Activated T-cell treated with anti-CD3 and anti-CD28 coated beads, Interleukin-2, amount 50 U/mL, for 24 hours (primary cell): ENCODE measurements around the gene NCKAP5.

Experiments used
- DNase-seq: peaks from one replicate; pipeline ENCODE4 v3.0.0-alpha.2; 2020
- H3K27ac Mint-ChIP-seq: 2 replicates; pipeline ENCODE4 v1.8.0; 2020; ENCODE audit warnings: mild to moderate bottlenecking, mixed read lengths
- H3K27me3 Mint-ChIP-seq: 2 replicates; pipeline ENCODE4 v1.8.0; 2020; ENCODE audit warnings: mixed read lengths
- H3K36me3 Mint-ChIP-seq: 2 replicates; pipeline ENCODE4 v1.8.0; 2020; ENCODE audit warnings: low read depth, mixed read lengths
- H3K4me1 Mint-ChIP-seq: 2 replicates; pipeline ENCODE4 v1.8.0; 2020; ENCODE audit warnings: low read depth, mixed read lengths
- H3K4me3 Mint-ChIP-seq: 2 replicates; pipeline ENCODE4 v1.8.0; 2020; ENCODE audit warnings: mild to moderate bottlenecking, moderate library complexity, mixed read lengths
- H3K9me3 Mint-ChIP-seq: 2 replicates; pipeline ENCODE4 v1.8.0; 2020; ENCODE audit warnings: mixed read lengths

NCKAP5 gene

DNA sequence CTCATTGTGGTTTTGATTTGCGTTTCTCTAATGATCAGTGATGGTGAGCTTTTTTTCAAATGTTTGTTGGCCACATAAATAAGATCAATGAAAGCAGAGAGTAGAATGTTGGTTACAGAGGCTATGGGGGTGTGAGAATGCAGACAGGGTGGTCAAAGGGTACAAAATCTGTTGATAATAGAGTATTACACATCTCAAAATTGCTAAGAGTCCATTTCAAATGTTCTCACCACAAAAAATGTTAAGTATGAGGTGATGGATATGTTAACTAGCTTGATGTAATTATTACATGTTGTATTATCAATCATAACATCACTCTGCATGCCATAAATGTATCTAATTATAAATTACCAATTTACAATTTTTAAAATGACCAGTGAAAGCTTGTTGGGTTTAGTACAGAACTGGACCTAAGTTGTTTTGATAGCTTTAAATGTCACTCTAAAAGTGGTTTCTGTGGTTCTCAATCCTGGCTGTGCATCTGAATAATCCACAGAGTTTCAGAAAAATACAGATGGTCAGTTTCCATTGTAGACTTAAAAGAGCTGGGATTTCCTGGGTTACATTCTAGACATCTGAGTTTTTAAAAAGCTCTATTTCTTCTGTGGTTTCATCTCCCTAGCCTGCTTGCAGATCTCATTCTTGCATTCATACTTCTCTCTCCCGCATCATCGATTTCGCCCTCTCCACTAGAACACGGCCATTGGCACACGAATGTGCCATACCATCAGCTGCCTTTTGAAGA, 612.2 kb downstream of the NCKAP5 start:
- H3K9me3 Mint-ChIP-seq, result no peaks in the 10 kb centered on the region
- no peaks in the 10 kb centered on the region for H3K36me3 Mint-ChIP-seq
- no peaks in the 10 kb centered on the region for H3K27me3 Mint-ChIP-seq
- H3K4me3 Mint-ChIP-seq, result no peak overlapping the region
- no peak for DNase-seq
- H3K27ac Mint-ChIP-seq, result no peak overlapping the region
- no peaks in the 10 kb centered on the region for H3K4me1 Mint-ChIP-seq

DNA sequence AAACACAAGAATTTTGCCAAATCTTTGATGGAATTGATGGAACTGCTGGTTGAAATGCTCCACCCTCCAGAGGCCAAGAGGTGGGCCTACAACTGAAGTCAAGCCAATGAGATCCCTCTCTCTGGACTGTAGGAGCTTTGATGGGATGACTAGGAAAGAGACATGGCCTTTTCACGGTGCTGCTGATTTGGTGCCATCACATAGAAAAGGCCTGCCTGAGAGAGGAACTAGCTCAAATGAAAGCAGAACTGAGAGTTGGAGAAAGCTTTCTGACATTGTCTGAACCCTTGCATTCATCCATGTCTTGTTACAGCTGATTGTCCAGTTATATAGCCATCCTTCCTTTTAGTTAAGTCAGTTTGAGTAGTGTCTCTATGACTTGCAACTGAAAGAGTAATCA, 614.5 kb downstream of the NCKAP5 start:
- H3K27me3 Mint-ChIP-seq, result no peaks in the 10 kb centered on the region
- H3K27ac Mint-ChIP-seq, result no peak overlapping the region
- H3K4me1 Mint-ChIP-seq, result no peaks in the 10 kb centered on the region
- no peaks in the 10 kb centered on the region for H3K9me3 Mint-ChIP-seq
- no peak overlapping the region for H3K4me3 Mint-ChIP-seq
- no peak for DNase-seq
- H3K36me3 Mint-ChIP-seq, result no peaks in the 10 kb centered on the region

- H3K9me3 Mint-ChIP-seq, result no peaks in the 10 kb centered on the region
- no peak for DNase-seq
- no peak overlapping the region for H3K27ac Mint-ChIP-seq
- H3K36me3 Mint-ChIP-seq, result no peaks in the 10 kb centered on the region
- no peak overlapping the region for H3K4me3 Mint-ChIP-seq
- H3K27me3 Mint-ChIP-seq, result no peaks in the 10 kb centered on the region
- H3K4me1 Mint-ChIP-seq, result no peaks in the 10 kb centered on the region
Observed at GRCh38 chr2:132951008-132951714, 617.1 kb downstream of the NCKAP5 start.

GRCh38 chr2:132949108-132949507, 619.2 kb downstream of the NCKAP5 start:
- no peak for DNase-seq
- no peaks in the 10 kb centered on the region for H3K36me3 Mint-ChIP-seq
- H3K9me3 Mint-ChIP-seq, result no peaks in the 10 kb centered on the region
- H3K27me3 Mint-ChIP-seq, result no peaks in the 10 kb centered on the region
- no peaks in the 10 kb centered on the region for H3K4me1 Mint-ChIP-seq
- H3K27ac Mint-ChIP-seq, result no peak overlapping the region
- no peak overlapping the region for H3K4me3 Mint-ChIP-seq

DNA sequence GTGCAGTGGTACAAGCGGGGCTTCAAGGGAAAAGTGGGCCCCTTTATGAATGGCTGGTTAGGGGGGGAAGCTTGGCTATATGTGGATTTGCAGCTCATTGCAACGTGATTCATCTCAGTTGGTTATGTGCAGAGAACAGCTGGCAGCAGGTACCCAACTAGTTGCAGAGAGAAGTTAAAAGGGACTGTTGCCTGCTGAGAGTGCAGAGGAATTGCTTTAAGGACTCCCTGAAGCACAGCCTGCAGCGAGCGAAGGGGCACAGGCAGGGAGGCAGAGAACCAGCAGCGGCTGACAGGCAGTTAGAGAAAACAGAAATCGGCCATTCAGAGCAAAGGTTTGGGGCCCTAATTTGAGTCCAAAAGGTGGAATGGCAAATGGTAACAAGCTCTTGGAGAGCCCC, 620.1 kb downstream of the NCKAP5 start:
- DNase-seq, result no peak
- Mint-ChIP-seq H3K9me3 (no peaks in the 10 kb centered on the region), H3K4me3 (no peak overlapping the region), H3K36me3 (no peaks in the 10 kb centered on the region), H3K4me1 (no peaks in the 10 kb centered on the region), H3K27ac (no peak overlapping the region), H3K27me3 (no peaks in the 10 kb centered on the region)

DNA sequence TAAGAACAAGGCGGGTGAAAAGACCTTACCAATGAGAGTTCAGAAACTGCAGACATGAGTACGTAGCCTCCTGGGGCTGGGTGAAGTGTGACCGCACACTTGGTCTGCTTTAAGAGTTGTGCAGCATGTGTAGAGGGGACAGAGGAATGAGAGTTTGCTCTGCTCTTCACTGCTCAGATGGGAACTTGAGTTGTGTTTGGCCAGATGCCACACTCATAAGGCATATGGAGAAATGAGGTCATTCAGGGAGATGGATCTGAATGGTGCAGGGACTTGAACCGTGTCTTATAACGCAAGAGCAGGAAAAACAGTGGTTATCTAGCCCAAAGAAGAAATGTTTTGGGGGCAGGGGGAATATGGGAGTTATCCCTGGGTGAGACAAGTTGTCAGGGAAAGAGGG, 624.4 kb downstream of the NCKAP5 start:
- H3K27me3 Mint-ChIP-seq, result no peaks in the 10 kb centered on the region
- DNase-seq, result no peak
- H3K4me1 Mint-ChIP-seq, result no peaks in the 10 kb centered on the region
- no peak overlapping the region for H3K4me3 Mint-ChIP-seq
- H3K9me3 Mint-ChIP-seq, result no peaks in the 10 kb centered on the region
- no peaks in the 10 kb centered on the region for H3K36me3 Mint-ChIP-seq
- H3K27ac Mint-ChIP-seq, result no peak overlapping the region

DNA sequence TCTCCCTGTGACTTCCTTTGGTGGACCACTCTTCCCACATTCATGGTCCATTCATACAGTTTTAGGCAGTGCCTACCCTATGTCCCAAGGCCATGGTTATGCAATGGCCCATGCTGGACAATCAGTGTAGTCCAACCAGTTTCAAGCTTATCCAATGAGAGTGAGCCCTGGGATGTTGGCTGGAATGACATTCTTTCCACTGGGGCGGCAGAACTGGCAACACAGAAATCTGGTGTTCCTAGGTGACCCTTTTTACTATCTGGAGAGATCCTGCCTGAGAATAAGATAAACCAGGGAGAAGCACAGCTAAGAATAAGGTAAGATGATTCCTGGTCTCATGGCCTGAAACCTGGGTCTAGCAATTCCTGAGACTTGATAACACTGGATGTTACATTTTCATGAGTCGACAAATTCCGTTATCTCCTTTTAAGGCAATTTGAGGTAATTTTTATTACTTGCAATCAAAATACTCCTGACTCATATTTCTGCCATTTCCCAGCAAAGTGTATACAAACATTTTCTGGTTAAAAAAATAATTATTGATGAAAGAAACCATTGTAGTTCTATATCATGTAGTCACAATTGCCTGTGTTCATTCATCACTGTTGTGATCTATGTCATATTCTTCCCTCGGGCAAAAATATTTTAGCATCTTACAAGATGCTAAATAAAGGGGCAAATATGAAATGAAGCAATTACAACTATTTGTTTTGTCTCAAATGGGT, 626.8 kb downstream of the NCKAP5 start:
- DNase-seq, result no peak
- Mint-ChIP-seq H3K27me3 (no peaks in the 10 kb centered on the region), H3K27ac (no peak overlapping the region), H3K4me1 (no peaks in the 10 kb centered on the region), H3K36me3 (no peaks in the 10 kb centered on the region), H3K9me3 (no peaks in the 10 kb centered on the region), H3K4me3 (no peak overlapping the region)

- Mint-ChIP-seq H3K4me1 (no peaks in the 10 kb centered on the region), H3K9me3 (peaks cover under 1% of the 10 kb centered on the region), H3K36me3 (no peaks in the 10 kb centered on the region), H3K27me3 (no peaks in the 10 kb centered on the region), H3K4me3 (no peak overlapping the region), H3K27ac (no peak overlapping the region)
- no peak for DNase-seq
Observed at GRCh38 chr2:132937629-132938028, 630.6 kb downstream of the NCKAP5 start.

- no peak for DNase-seq
- Mint-ChIP-seq H3K4me3 (no peak overlapping the region), H3K27me3 (no peaks in the 10 kb centered on the region), H3K27ac (no peak overlapping the region), H3K4me1 (no peaks in the 10 kb centered on the region), H3K9me3 (peaks cover 2% of the 10 kb centered on the region), H3K36me3 (no peaks in the 10 kb centered on the region)
Observed at GRCh38 chr2:132936791-132937190, 631.5 kb downstream of the NCKAP5 start.

GRCh38 chr2:132936261-132936660, 632.0 kb downstream of the NCKAP5 start:
- H3K27me3 Mint-ChIP-seq, result no peaks in the 10 kb centered on the region
- DNase-seq, result no peak
- no peaks in the 10 kb centered on the region for H3K36me3 Mint-ChIP-seq
- H3K4me3 Mint-ChIP-seq, result no peak overlapping the region
- H3K4me1 Mint-ChIP-seq, result no peaks in the 10 kb centered on the region
- peaks cover 2% of the 10 kb centered on the region for H3K9me3 Mint-ChIP-seq
- no peak overlapping the region for H3K27ac Mint-ChIP-seq

GRCh38 chr2:132929786-132930185, 638.5 kb downstream of the NCKAP5 start:
- no peaks in the 10 kb centered on the region for H3K36me3 Mint-ChIP-seq
- H3K9me3 Mint-ChIP-seq, result peaks cover 6% of the 10 kb centered on the region
- H3K4me3 Mint-ChIP-seq, result no peak overlapping the region
- no peaks in the 10 kb centered on the region for H3K4me1 Mint-ChIP-seq
- H3K27ac Mint-ChIP-seq, result no peak overlapping the region
- no peak for DNase-seq
- no peaks in the 10 kb centered on the region for H3K27me3 Mint-ChIP-seq

DNA sequence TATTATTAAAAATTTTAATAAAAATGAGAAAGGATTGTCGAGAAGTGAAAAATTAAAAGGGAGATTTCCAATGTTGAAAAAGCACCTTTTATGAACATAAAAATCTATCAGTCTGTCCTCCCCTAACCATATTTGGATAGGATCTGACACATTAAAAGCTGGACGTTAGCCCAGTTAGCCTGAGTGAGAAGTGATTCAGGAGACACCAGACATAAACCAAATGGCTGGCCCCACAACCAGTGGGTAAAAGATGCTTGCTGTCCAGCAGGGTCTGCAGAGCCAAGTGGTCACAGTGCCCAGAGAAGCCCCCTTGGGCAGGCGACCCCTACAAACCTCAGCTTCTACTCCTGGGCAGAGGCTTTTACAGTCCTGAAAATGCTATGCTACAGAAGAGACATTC, 644.5 kb downstream of the NCKAP5 start:
- no peak overlapping the region for H3K27ac Mint-ChIP-seq
- no peak overlapping the region for H3K4me3 Mint-ChIP-seq
- H3K4me1 Mint-ChIP-seq, result no peaks in the 10 kb centered on the region
- H3K27me3 Mint-ChIP-seq, result no peaks in the 10 kb centered on the region
- peaks cover 3% of the 10 kb centered on the region for H3K9me3 Mint-ChIP-seq
- no peaks in the 10 kb centered on the region for H3K36me3 Mint-ChIP-seq
- no peak for DNase-seq

DNA sequence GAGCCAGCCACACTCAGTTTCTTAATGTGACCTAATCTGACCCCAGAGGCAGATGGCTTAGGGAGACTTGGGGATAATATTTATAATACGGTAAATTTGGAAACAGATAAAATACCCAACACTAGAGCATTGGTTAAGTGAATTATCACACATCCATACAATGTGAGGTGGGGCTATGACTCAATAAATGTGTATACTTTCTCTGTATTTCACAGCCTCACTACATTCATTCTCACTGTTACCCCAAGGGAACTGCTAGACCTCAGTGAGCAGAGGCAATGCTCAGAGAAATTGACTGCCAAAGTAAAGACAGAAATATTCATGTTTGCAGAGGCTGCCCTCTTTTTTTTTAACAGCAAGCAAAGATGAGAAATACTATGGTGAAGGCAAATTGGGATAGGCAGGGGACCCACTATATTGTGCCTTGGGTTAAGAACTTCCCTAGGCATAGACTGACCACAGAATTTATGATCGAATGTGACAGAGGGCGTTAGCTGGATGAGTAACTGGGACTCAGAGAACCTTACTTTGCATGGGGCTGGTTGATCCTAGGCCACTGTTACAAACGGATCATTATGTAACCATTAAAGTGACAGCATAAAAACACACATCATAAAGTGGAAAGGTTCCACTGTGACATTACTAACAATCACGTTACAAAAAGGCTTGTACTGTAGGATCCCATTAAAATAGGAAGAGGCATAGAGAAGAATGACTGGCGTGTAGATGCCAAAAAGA, 652.3 kb downstream of the NCKAP5 start:
- DNase-seq, result no peak
- Mint-ChIP-seq H3K4me1 (no peaks in the 10 kb centered on the region), H3K27ac (no peak overlapping the region), H3K36me3 (no peaks in the 10 kb centered on the region), H3K27me3 (no peaks in the 10 kb centered on the region), H3K9me3 (peaks cover under 1% of the 10 kb centered on the region), H3K4me3 (no peak overlapping the region)
